ENCODE results near the gene SPTLC1. TPM values are rescaled to one million over a fixed set of nuclear protein-coding genes. Genes with fewer than 3 reads are reported as not detected.

The SPTLC1 gene
- total and polyA plus RNA-seq, 2 of the 13 experiments (the other 11 are each of a cell fraction or from before 2014, with no cell fraction given): 56.2 to 72.5 TPM

DNA sequence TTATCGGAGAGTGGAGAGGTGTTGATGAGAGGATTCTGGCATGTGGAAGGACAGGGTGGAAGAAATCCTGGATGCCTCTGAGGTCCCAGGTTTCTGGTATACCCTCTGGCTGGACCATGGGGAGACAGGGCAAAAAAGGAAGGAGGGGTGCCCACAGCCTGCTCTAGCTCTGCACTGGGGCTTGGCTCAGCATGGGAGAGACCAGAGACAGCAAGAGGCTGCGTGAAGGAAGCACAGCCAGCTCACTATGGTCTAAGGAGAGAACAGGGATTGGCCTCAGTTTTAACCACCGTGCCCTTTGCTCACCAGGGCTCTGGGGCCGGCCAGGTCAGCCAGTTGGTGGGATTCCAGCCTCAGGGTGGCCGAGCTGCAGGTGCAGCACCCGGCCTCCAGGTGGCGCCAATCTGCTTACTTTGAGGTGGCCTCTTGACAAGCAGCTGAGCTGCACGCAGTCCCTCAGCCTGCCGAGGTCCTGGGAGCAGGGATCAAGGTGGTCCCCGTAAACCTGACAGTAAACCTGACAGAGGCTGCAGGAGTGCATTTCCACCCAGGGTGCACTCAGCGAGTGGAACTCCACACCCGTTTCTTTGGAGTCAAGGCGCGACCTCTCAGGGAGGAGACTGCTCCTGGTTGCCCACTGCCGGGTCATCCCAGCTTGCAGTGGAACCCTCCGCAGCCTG, 25.0 kb upstream of the SPTLC1 start (continued):
- TF ChIP-seq, protein P1, sequence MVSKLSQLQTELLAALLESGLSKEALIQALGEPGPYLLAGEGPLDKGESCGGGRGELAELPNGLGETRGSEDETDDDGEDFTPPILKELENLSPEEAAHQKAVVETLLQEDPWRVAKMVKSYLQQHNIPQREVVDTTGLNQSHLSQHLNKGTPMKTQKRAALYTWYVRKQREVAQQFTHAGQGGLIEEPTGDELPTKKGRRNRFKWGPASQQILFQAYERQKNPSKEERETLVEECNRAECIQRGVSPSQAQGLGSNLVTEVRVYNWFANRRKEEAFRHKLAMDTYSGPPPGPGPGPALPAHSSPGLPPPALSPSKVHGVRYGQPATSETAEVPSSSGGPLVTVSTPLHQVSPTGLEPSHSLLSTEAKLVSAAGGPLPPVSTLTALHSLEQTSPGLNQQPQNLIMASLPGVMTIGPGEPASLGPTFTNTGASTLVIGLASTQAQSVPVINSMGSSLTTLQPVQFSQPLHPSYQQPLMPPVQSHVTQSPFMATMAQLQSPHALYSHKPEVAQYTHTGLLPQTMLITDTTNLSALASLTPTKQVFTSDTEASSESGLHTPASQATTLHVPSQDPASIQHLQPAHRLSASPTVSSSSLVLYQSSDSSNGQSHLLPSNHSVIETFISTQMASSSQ (IDR thresholded peaks at IDR 0.05; ENCODE audit: low read depth): no peak
- TF ChIP-seq, protein P1 (CRISPR knock-in tag; IDR thresholded peaks at IDR 0.05; ENCODE audit: borderline replicate concordance): no peak
- TF ChIP-seq MZF1 (CRISPR knock-in tag; IDR thresholded peaks at IDR 0.05; ENCODE audit: borderline replicate concordance): no peak
- TF ChIP-seq SETDB1 (CRISPR knock-in tag; IDR thresholded peaks at IDR 0.05; ENCODE audit: borderline replicate concordance): no peak
- 0 out of 2 replicates have a peak, but pooled peaks have one; percentile 38 for TF ChIP-seq ZFAT (CRISPR knock-in tag; conservative IDR thresholded peaks at IDR 0.05)
- TF ChIP-seq ZFP36L2 (CRISPR knock-in tag; IDR thresholded peaks at IDR 0.05): 0 out of 2 replicates have a peak, but pooled peaks have one; percentile 53
- peak; percentile 27; the same call in 1 of the 2 replicates for TF ChIP-seq EED (CRISPR knock-in tag; IDR thresholded peaks at IDR 0.05)
- TF ChIP-seq ZFP1 (CRISPR knock-in tag; IDR thresholded peaks at IDR 0.05): no peak
- no peak for TF ChIP-seq THYN1 (CRISPR knock-in tag; IDR thresholded peaks at IDR 0.05; ENCODE audit: borderline replicate concordance, low read depth)
- TF ChIP-seq ZNF616 (CRISPR knock-in tag; IDR thresholded peaks at IDR 0.05; ENCODE audit: low read depth): no peak
- TF ChIP-seq PAF1 (CRISPR knock-in tag; IDR thresholded peaks at IDR 0.05): no peak
- TF ChIP-seq, protein P2, sequence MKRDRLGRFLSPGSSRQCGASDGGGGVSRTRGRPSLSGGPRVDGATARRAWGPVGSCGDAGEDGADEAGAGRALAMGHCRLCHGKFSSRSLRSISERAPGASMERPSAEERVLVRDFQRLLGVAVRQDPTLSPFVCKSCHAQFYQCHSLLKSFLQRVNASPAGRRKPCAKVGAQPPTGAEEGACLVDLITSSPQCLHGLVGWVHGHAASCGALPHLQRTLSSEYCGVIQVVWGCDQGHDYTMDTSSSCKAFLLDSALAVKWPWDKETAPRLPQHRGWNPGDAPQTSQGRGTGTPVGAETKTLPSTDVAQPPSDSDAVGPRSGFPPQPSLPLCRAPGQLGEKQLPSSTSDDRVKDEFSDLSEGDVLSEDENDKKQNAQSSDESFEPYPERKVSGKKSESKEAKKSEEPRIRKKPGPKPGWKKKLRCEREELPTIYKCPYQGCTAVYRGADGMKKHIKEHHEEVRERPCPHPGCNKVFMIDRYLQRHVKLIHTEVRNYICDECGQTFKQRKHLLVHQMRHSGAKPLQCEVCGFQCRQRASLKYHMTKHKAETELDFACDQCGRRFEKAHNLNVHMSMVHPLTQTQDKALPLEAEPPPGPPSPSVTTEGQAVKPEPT (CRISPR knock-in tag; IDR thresholded peaks at IDR 0.05; ENCODE audit: low read depth): peak; percentile 85; the same call in 1 of the 2 replicates
- no peak for TF ChIP-seq ATF1 (CRISPR knock-in tag; IDR thresholded peaks at IDR 0.05)
- TF ChIP-seq FLYWCH1 (CRISPR knock-in tag; IDR thresholded peaks at IDR 0.05): no peak
- 0 out of 2 replicates have a peak, but pooled peaks have one; percentile 24 for TF ChIP-seq ZNF543 (CRISPR knock-in tag; IDR thresholded peaks at IDR 0.05)
- TF ChIP-seq MTF2 (CRISPR knock-in tag; IDR thresholded peaks at IDR 0.05; ENCODE audit: borderline replicate concordance): no peak
- no peak for TF ChIP-seq CEBPG (CRISPR knock-in tag; IDR thresholded peaks at IDR 0.05)
- peak; percentile 73; the same call in 1 of the 2 replicates for TF ChIP-seq AHR (CRISPR knock-in tag; IDR thresholded peaks at IDR 0.05)
- TF ChIP-seq, protein P3, sequence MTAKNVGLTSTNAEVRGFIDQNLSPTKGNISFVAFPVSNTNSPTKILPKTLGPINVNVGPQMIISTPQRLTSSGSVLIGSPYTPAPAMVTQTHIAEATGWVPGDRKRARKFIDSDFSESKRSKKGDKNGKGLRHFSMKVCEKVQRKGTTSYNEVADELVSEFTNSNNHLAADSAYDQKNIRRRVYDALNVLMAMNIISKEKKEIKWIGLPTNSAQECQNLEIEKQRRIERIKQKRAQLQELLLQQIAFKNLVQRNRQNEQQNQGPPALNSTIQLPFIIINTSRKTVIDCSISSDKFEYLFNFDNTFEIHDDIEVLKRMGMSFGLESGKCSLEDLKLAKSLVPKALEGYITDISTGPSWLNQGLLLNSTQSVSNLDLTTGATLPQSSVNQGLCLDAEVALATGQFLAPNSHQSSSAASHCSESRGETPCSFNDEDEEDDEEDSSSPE (CRISPR knock-in tag; IDR thresholded peaks at IDR 0.05): peak; percentile 79
- no peak for TF ChIP-seq ZNF496 (CRISPR knock-in tag; IDR thresholded peaks at IDR 0.05; ENCODE audit: insufficient replicate concordance)
- TF ChIP-seq KDM5B (CRISPR knock-in tag; IDR thresholded peaks at IDR 0.05; ENCODE audit: borderline replicate concordance): peak; percentile 70; the same call in 1 of the 2 replicates
- TF ChIP-seq, protein P4, sequence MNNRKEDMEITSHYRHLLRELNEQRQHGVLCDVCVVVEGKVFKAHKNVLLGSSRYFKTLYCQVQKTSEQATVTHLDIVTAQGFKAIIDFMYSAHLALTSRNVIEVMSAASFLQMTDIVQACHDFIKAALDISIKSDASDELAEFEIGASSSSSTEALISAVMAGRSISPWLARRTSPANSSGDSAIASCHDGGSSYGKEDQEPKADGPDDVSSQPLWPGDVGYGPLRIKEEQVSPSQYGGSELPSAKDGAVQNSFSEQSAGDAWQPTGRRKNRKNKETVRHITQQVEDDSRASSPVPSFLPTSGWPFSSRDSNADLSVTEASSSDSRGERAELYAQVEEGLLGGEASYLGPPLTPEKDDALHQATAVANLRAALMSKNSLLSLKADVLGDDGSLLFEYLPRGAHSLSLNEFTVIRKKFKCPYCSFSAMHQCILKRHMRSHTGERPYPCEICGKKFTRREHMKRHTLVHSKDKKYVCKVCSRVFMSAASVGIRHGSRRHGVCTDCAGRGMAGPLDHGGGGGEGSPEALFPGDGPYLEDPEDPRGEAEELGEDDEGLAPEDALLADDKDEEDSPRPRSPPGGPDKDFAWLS (CRISPR knock-in tag; IDR thresholded peaks at IDR 0.05; ENCODE audit: borderline replicate concordance): no peak
